ENCODE results near the gene ZBTB9.

The ZBTB9 gene

GRCh38 chr6:33416386-33417127 lies 37.8 kb upstream of the ZBTB9 start (continued):
- TF ChIP-seq ZNF692 (tag by site-specific recombination; IDR thresholded peaks at IDR 0.05) (no peak), ZNF140 (tag by site-specific recombination; IDR thresholded peaks at IDR 0.05) (no peak), ZNF621 (tag by site-specific recombination; IDR thresholded peaks at IDR 0.05) (no peak), KLF8 (tag by site-specific recombination; IDR thresholded peaks at IDR 0.05) (no peak), KLF10 (tag by site-specific recombination; IDR thresholded peaks at IDR 0.05) (no peak), HOXC10 (CRISPR knock-in tag; IDR thresholded peaks at IDR 0.05) (no peak), ZNF776 (tag by site-specific recombination; IDR thresholded peaks at IDR 0.05; ENCODE audit: borderline replicate concordance) (no peak), ZBTB44 (tag by site-specific recombination; IDR thresholded peaks at IDR 0.05) (no peak), AEBP2 (tag by site-specific recombination; IDR thresholded peaks at IDR 0.05; ENCODE audit: borderline replicate concordance) (no peak), ZFHX2 (tag by site-specific recombination; conservative IDR thresholded peaks at IDR 0.05) (peak; percentile 59), ZNF76 (tag by site-specific recombination; IDR thresholded peaks at IDR 0.05; ENCODE audit: borderline replicate concordance, low read depth) (no peak), ZNF791 (tag by site-specific recombination; IDR thresholded peaks at IDR 0.05) (no peak), ZNF677 (tag by site-specific recombination; IDR thresholded peaks at IDR 0.05) (no peak), PATZ1 (tag by site-specific recombination; IDR thresholded peaks at IDR 0.05) (no peak), TCF7L2 (IDR thresholded peaks at IDR 0.05; ENCODE audit: borderline replicate concordance, low read depth, low read length) (no peak), YY2 (tag by site-specific recombination; IDR thresholded peaks at IDR 0.05) (no peak), ZSCAN16 (tag by site-specific recombination; IDR thresholded peaks at IDR 0.05) (no peak), ZBTB48 (tag by site-specific recombination; IDR thresholded peaks at IDR 0.05) (peak; percentile 44; the same call in 1 of the 2 replicates), ZNF701 (tag by site-specific recombination; IDR thresholded peaks at IDR 0.05) (no peak), IKZF3 (tag by site-specific recombination; IDR thresholded peaks at IDR 0.05) (no peak), ZNF843 (tag by site-specific recombination; IDR thresholded peaks at IDR 0.05) (no peak), ZNF221 (tag by site-specific recombination; IDR thresholded peaks at IDR 0.05; ENCODE audit: borderline replicate concordance) (no peak), SALL2 (tag by site-specific recombination; IDR thresholded peaks at IDR 0.05; ENCODE audit: borderline replicate concordance) (no peak), ZNF707 (tag by site-specific recombination; IDR thresholded peaks at IDR 0.05) (no peak), ZNF558 (tag by site-specific recombination; IDR thresholded peaks at IDR 0.05) (no peak), ZNF560 (tag by site-specific recombination; IDR thresholded peaks at IDR 0.05; ENCODE audit: borderline replicate concordance) (no peak), ZNF768 (tag by site-specific recombination; IDR thresholded peaks at IDR 0.05) (no peak), HOXA7 (CRISPR knock-in tag; IDR thresholded peaks at IDR 0.05; ENCODE audit: borderline replicate concordance) (no peak), ZNF18 (tag by site-specific recombination; IDR thresholded peaks at IDR 0.05) (0 out of 2 replicates have a peak, but pooled peaks have one; percentile 21), ZNF449 (tag by site-specific recombination; IDR thresholded peaks at IDR 0.05) (no peak), ZNF366 (tag by site-specific recombination; conservative IDR thresholded peaks at IDR 0.05) (no peak)
